ENCODE data around the gene PPT2.
"Not testable (repeated sequence)": the region's sequence is repeated elsewhere in the genome, so short reads cannot be mapped to it uniquely, and the experiment has no call there.

DNA sequence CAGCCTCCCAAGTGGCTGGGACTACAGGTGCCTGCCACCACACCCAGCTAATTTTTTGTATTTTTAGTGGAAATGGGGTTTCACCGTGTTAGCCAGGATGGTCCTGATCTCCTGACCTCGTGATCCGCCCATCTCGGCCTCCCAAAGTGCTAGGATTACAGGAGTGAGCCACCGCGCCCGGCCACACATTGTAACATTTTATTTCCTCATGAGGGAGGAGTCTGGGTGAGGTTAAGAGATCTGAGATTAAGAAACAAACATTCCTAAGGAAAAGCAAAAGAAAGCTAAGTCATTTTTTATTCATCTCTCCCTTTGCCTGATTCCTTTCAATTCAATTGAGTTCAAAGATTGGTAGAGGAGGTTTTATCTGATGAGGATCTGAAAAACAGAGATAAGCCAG lies 9.7 kb upstream of the PPT2 start:
- TF ChIP-seq, protein P1, sequence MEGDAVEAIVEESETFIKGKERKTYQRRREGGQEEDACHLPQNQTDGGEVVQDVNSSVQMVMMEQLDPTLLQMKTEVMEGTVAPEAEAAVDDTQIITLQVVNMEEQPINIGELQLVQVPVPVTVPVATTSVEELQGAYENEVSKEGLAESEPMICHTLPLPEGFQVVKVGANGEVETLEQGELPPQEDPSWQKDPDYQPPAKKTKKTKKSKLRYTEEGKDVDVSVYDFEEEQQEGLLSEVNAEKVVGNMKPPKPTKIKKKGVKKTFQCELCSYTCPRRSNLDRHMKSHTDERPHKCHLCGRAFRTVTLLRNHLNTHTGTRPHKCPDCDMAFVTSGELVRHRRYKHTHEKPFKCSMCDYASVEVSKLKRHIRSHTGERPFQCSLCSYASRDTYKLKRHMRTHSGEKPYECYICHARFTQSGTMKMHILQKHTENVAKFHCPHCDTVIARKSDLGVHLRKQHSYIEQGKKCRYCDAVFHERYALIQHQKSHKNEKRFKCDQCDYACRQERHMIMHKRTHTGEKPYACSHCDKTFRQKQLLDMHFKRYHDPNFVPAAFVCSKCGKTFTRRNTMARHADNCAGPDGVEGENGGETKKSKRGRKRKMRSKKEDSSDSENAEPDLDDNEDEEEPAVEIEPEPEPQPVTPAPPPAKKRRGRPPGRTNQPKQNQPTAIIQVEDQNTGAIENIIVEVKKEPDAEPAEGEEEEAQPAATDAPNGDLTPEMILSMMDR (IDR thresholded peaks at IDR 0.05; ENCODE audit: poor library complexity) = not testable (repeated sequence)
- TF ChIP-seq EZH2phosphoT487 (IDR thresholded peaks at IDR 0.05; ENCODE audit: low read depth, severe bottlenecking, unreplicated experiment) = not testable (repeated sequence)
